Measurements from ENCODE around the gene PRMT7.

The PRMT7 gene

DNA sequence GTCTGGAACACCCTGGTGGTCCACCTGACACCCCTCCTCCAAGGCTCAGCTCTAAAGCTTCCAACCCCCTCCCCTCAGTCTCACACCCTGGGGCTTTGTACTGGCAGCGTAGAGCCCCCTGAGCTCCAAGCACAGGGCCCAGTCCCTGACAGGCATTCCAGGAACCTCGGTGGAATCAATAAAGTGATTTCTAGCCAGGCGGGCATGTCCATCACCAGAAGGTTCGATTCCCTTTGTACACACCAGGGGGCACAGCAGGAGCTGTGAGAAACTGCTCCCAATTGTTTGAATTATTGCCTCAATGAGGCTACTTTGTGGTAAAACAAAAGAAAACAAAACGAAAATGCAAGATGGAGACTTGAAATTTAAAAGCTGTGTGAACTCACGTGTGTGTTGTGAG lies 85.7 kb downstream of the PRMT7 start:
- peak; percentile 73 for DNase-seq (ENCODE audit: low spot score)

DNA sequence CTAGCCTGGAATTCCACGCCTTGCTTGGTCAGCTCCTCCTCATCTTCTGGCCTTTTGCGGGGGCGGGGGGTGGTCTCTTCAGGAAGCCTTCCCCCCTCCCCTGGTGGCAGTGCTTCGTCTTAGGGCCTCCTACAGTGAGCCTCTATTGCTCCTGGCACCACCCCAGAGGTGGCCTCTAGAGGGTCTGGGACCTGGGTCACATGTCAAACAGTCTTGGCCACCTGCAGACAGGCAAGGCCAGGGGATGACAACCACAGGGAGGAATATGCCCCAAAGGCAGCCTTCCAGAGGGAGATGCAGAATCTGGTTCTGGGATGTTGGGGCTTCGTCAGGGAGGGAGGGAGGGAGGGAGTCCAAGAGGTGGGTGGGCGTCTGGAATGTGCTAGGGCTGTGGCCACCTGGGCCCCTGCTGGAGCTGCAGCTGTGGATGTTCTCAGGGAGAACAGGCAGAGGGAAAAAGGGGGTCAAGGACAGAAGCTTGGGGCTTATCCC lies 86.9 kb downstream of the PRMT7 start:
- no peak for DNase-seq (ENCODE audit: low spot score)

DNA sequence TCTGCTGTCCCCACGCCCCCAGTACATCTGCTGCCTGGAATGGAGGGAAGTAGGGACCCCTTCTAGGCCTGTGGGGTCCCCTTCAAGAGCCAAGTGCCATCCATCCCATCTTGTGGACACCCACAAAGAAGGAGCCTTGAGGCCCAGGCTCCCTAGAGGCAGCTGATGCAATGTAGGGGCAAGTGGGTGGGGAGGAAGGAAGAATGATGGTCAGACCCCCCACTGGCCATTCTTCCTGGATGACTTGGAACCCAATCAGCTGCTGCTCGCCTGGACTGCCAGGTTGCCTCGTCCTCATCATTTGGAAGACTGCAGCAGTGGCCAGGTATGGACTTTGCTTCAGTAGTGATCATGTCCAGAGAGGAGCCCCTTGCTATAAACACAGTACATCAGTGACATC lies 88.6 kb downstream of the PRMT7 start:
- no peak for DNase-seq (ENCODE audit: low spot score)

DNA sequence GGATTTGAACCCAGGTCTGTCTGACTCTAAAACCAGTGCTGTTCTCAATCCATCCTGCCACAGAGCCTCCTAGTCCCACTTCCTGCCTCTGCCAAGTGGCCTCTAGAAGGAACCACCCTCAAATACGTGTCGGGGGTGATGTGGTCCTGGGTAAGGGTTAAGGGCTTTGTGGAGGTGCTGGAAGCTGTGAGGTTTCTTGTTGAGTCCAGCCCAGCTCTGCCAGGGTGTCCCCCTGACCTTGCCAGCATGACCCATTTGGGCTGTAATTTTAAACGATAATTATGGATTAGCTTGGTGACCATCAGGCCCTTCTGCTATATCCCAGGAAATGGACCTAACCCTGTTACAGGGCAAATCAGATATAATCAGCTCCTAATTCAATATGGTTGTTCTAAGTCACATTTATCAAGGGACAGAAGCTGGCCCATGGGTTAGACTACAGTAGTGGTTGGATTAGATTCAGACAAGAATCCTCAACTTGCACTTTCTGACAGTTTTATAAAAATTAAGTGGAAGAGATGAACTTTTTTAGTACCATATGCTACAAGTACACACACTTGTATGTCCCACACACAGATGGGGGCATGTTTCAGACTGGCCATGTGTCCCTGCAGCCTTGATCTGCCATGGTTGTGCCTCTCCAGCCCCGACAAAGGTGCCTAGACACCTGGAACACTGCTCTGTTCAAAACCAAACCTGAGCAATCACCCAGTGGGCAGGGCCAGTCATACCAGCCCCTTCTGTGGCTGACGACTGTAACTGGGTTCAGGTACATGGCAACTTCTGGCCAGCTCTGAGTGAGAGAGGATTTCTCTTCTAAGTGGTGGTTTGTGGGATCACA lies 89.5 kb downstream of the PRMT7 start:
- no peak for DNase-seq (ENCODE audit: low spot score)

DNA sequence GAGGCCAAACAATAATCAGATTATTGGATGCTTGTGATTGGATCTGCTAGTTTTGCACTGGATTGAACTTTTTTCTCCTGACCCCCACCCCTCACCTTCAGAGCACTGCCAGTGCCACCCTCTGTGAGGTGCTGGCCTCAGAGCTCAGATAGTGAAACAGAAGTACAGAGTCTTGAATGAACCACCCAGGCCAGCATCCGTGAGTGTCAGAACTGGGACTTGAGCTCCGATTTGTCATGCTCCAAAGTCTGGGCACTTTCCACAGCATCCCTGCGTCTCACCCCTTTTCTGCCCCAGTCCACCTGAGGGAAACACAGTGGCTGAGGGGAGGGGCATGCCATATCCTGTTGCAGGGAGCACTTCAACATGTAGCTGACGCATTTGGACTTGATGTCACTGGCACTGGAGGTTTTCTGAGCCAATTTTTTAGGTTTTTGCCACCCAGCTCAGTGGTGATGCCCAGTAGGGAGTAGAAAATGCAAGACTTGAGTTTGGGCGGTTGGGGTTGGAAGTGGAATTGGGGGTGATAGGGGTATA lies 90.2 kb downstream of the PRMT7 start:
- DNase-seq (ENCODE audit: low spot score) = no peak

DNA sequence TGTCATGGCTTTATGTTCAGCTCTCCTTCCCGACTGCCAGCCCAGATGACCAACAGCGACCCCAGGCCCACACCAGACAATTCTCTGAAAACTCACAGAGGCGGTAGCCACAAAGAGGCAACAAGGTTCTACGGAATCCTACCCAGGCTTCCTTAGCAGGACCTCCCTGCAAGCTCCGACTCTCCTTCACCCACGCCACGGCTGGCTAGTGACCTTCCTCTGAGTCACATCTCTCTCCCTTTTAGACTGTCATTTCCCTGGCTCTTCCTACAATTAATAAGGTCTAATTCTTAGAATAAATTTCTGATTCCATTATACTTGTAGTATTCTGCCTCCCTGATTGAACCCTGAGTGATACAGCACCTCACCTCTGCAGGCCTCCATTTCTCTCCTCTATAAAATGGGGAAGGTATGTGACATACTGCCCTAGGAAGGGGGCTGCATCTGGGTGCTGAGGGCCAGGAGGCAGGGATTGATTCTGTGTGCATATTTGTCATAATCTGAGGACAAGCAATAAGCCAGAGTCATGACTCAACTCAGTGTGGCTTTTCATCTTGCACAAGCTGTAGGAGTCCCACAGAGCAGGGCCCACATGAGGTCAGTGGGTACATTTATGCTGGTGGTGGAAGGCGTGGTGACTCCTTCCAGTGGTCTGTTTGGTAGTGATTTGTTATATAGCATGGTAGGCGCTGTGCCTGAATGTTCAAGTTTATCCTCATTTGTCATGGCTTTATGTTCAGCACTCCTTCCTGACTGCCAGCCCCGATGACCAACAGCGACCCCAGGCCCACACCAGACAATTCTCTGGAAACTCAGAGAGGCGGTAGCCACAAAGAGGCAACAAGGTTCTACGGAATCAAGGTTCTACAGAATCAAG lies 91.3 kb downstream of the PRMT7 start:
- DNase-seq (ENCODE audit: low spot score) = peak; percentile 86

DNA sequence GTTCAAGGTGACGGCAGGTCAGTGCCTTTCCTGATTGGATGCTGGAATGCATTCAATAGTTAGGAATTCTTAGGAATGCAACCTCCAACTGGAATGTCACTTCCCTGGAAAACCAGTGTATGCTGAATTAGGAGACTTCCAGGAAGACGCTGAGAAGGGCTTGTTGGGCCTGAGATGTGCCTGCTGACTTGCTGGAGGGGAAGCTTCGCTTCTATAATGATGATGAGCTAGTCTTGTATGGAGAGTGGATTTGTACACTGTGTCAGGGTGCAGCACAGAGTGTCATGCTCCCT lies 91.9 kb downstream of the PRMT7 start:
- no peak for DNase-seq (ENCODE audit: low spot score)

DNA sequence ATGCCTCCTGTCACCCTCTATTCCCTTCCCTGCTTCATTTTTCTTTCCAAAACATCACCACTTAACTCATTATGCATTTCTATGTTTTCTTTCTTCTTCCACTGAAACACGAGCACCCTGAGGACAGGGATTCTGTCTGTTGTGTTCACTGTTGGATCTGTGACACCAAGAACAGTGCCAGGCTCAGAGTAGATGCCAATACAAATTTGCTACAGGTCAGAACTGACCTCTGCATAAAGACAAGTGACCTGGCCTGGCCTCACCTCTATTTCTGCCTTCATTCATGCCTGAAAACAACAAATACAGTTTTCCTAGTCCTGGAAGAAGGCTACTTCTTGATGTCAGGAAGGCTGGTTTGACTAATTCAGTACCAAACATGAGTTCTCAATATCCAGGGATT lies 92.4 kb downstream of the PRMT7 start:
- DNase-seq (ENCODE audit: low spot score) = no peak

DNA sequence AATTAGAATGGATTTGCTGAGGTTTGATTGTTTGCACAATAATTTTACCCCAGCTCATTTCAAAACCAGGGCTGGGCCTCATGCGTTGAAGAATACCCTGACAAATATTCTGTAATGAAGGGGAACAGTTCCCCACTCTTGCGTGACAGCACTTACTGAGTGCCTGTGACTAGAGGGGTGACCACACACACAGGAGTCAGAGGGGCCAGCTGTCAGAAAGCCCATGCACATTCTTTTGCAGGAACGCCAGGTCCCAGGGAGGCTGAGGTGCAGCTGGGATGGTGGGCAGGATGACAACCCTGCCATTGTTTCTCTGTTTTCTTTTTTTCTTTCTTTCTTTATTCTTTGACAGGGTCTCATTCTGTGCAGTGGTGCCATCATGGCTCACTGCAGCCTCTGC lies 92.9 kb downstream of the PRMT7 start:
- no peak for DNase-seq (ENCODE audit: low spot score)

DNA sequence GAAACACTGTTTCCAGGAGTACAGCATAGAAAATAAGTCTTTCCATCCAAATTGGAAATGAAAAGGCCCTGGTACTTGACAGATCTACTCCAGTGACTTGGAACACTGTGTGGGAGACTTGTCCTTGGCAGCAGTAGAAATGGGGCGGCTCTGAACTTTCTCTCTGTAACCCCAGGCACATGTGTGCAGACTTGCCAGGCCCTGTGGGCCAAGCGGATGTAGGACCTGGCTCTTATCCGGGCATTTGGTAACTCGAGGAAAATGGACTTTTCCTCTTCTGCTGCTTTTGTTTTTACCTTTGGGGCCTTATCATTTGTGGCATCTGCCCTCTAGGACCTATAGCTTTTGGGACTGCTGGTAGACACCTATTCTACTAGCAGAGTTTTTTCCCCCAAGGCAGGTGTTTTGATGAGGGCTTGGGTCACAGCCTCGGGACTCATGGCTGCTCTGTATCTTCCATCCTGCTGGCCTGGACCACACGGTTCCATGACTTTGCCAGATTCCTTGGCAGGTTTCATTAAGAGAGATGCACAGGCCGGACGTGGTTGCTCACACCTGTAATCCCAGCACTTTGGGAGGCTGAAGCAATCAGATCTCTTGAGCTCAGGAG lies 94.0 kb downstream of the PRMT7 start:
- no peak for DNase-seq (ENCODE audit: low spot score)

DNA sequence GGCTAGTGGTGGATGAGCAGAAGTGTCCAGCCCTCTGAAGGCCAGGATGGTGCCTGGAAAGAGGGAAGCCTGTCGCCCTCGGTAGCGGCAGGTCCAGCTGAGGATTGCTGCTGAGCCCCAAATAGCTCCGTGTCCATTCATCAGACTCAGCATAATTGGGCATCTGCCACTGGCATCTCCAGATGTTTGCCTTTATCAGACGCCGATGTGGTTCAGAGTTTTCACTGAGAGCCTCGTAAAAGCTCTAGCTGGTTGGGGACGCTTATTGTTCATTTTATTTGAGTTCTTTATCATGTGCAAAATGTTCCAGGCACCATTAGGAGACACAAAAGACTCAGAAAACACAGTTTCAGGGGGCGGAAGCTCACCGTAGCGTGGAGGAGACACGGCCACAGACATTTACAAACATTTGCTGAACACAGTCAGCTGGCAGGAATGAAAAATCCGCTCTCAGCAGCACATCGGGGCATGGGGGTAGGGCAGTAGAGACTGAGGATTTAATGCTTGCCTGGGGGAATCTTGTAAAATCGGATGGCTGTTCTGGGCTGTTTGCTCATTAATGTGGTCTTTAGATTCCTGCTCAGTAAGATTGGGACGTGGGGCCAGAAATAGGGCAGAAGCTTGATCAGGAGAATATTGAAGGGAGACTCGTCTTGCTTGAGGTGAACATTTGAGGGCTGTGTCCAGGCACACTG lies 95.8 kb downstream of the PRMT7 start:
- DNase-seq (ENCODE audit: low spot score) = peak; percentile 72
